ENCODE measurements around the gene TMEM131.
A peak's percentile ranks its signal among the peaks of the same experiment; 100 is the strongest.
"Not testable (repeated sequence)": the region's sequence is repeated elsewhere in the genome, so short reads cannot be mapped to it uniquely, and the experiment has no call there.

The TMEM131 gene

GRCh38 chr2:97995734-97996624 lies at the start of gene TMEM131:
Gene TMEM131 (minus strand): TSS chr2:97995948. CDS start chr2:97995662, 286 bp downstream.
- DNase-seq, result peak; percentile 55

- not testable (repeated sequence) for DNase-seq
Measured at GRCh38 chr2:98044730-98045129, 49.0 kb upstream of the TMEM131 start.

- no peak for DNase-seq
Measured at GRCh38 chr2:98043101-98043500, 47.4 kb upstream of the TMEM131 start.

GRCh38 chr2:98040331-98040939 lies 44.7 kb upstream of the TMEM131 start:
- no peak for DNase-seq

GRCh38 chr2:98039085-98039756 lies 43.5 kb upstream of the TMEM131 start:
- peak; percentile 46 for DNase-seq

- no peak for DNase-seq
Measured at GRCh38 chr2:98037666-98038336, 42.1 kb upstream of the TMEM131 start.

GRCh38 chr2:98037206-98037605 lies 41.5 kb upstream of the TMEM131 start:
- no peak for DNase-seq

GRCh38 chr2:98036349-98037000 lies 40.7 kb upstream of the TMEM131 start:
- DNase-seq, result no peak

- no peak for DNase-seq
Measured at GRCh38 chr2:98034745-98035144, 39.0 kb upstream of the TMEM131 start.

- no peak for DNase-seq
Measured at GRCh38 chr2:98032086-98032485, 36.3 kb upstream of the TMEM131 start.

GRCh38 chr2:98029718-98030222 lies 34.0 kb upstream of the TMEM131 start:
- DNase-seq, result no peak

- DNase-seq, result no peak
Measured at GRCh38 chr2:98028931-98029717, 33.4 kb upstream of the TMEM131 start.

GRCh38 chr2:98028101-98028561 lies 32.4 kb upstream of the TMEM131 start:
- no peak for DNase-seq

GRCh38 chr2:98027538-98027937 lies 31.8 kb upstream of the TMEM131 start:
- DNase-seq, result no peak

GRCh38 chr2:98026927-98027522 lies 31.3 kb upstream of the TMEM131 start:
- peak; percentile 93 for DNase-seq

- no peak for DNase-seq
Measured at GRCh38 chr2:98026292-98026691, 30.5 kb upstream of the TMEM131 start.

GRCh38 chr2:98025481-98026037 lies 29.8 kb upstream of the TMEM131 start:
- DNase-seq, result no peak

GRCh38 chr2:98022067-98022466 lies 26.3 kb upstream of the TMEM131 start:
- DNase-seq, result not testable (repeated sequence)

GRCh38 chr2:98020992-98021713 lies 25.4 kb upstream of the TMEM131 start:
- DNase-seq, result no peak

GRCh38 chr2:98020516-98020915 lies 24.8 kb upstream of the TMEM131 start:
- no peak for DNase-seq
